Measurements from ENCODE around the gene KCNQ1OT1. TPM values are rescaled to one million over a fixed set of nuclear protein-coding genes. Genes with fewer than 3 reads are reported as not detected.

Gene KCNQ1OT1
- total and polyA plus RNA-seq, 9 of the 15 experiments (the other 6 are each of a cell fraction or from before 2014, with no cell fraction given): 0.04 to 2.3 (median 0.74) TPM

DNA sequence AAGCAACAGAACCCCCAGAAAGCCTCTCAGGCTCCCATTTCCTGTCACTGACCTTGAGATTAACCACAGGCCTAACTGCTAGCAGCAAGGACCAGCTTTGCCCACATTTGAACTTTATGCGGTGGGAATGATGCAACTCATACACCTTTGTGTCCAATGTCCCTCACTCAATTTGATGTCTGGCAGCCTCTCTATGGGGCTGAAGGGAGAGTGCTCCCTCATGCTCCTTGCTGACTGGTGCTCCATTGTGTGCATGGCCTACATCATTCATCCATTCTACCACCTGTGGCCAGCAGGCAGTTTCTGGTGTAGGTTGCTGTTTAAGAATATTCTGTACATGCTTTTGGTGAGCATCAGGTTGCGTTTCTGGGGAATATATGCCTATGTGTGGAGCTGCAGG, 31.9 kb downstream of the KCNQ1OT1 start (continued):
- TF ChIP-seq ZC3H11A (IDR thresholded peaks at IDR 0.05; ENCODE audit: low read depth, low read length) (no peak), PTBP1 (IDR thresholded peaks at IDR 0.05; ENCODE audit: low read depth, low read length) (no peak), SREBF1 (IDR thresholded peaks at IDR 0.05; ENCODE audit: borderline replicate concordance, low read depth, low read length) (no peak), KDM1A (IDR thresholded peaks at IDR 0.05) (no peak), FOXA3 (CRISPR knock-in tag; conservative IDR thresholded peaks at IDR 0.05 in 1 of 2, IDR thresholded peaks at IDR 0.05 in 1 of 2) (no peak), ZNF696 (CRISPR knock-in tag; conservative IDR thresholded peaks at IDR 0.05) (no peak), XRCC4 (IDR thresholded peaks at IDR 0.05; ENCODE audit: extremely low read depth, insufficient read depth, insufficient read length) (no peak), ARID1B (IDR thresholded peaks at IDR 0.05) (no peak), ZFP36 (IDR thresholded peaks at IDR 0.05; ENCODE audit: low read depth, low read length, partially characterized antibody) (no peak), DACH1 (IDR thresholded peaks at IDR 0.05; ENCODE audit: partially characterized antibody) (no peak), ZNF263 (CRISPR knock-in tag; IDR thresholded peaks at IDR 0.05; ENCODE audit: borderline replicate concordance) (peak; percentile 89), ZNF121 (CRISPR knock-in tag; conservative IDR thresholded peaks at IDR 0.05) (no peak), HDAC8 (tag; IDR thresholded peaks at IDR 0.05) (no peak), ZFX (CRISPR knock-in tag; IDR thresholded peaks at IDR 0.05) (0 out of 2 replicates have a peak, but pooled peaks have one; percentile 16)
- TF ChIP-seq, protein P1, sequence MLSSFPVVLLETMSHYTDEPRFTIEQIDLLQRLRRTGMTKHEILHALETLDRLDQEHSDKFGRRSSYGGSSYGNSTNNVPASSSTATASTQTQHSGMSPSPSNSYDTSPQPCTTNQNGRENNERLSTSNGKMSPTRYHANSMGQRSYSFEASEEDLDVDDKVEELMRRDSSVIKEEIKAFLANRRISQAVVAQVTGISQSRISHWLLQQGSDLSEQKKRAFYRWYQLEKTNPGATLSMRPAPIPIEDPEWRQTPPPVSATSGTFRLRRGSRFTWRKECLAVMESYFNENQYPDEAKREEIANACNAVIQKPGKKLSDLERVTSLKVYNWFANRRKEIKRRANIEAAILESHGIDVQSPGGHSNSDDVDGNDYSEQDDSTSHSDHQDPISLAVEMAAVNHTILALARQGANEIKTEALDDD (IDR thresholded peaks at IDR 0.05): no peak
- TF ChIP-seq, protein P2, sequence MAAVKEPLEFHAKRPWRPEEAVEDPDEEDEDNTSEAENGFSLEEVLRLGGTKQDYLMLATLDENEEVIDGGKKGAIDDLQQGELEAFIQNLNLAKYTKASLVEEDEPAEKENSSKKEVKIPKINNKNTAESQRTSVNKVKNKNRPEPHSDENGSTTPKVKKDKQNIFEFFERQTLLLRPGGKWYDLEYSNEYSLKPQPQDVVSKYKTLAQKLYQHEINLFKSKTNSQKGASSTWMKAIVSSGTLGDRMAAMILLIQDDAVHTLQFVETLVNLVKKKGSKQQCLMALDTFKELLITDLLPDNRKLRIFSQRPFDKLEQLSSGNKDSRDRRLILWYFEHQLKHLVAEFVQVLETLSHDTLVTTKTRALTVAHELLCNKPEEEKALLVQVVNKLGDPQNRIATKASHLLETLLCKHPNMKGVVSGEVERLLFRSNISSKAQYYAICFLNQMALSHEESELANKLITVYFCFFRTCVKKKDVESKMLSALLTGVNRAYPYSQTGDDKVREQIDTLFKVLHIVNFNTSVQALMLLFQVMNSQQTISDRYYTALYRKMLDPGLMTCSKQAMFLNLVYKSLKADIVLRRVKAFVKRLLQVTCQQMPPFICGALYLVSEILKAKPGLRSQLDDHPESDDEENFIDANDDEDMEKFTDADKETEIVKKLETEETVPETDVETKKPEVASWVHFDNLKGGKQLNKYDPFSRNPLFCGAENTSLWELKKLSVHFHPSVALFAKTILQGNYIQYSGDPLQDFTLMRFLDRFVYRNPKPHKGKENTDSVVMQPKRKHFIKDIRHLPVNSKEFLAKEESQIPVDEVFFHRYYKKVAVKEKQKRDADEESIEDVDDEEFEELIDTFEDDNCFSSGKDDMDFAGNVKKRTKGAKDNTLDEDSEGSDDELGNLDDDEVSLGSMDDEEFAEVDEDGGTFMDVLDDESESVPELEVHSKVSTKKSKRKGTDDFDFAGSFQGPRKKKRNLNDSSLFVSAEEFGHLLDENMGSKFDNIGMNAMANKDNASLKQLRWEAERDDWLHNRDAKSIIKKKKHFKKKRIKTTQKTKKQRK (IDR thresholded peaks at IDR 0.05; ENCODE audit: borderline replicate concordance, low read depth, low read length): no peak
- TF ChIP-seq, protein P3, sequence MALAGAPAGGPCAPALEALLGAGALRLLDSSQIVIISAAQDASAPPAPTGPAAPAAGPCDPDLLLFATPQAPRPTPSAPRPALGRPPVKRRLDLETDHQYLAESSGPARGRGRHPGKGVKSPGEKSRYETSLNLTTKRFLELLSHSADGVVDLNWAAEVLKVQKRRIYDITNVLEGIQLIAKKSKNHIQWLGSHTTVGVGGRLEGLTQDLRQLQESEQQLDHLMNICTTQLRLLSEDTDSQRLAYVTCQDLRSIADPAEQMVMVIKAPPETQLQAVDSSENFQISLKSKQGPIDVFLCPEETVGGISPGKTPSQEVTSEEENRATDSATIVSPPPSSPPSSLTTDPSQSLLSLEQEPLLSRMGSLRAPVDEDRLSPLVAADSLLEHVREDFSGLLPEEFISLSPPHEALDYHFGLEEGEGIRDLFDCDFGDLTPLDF (CRISPR knock-in tag; IDR thresholded peaks at IDR 0.05): no peak
- TF ChIP-seq, protein P4, sequence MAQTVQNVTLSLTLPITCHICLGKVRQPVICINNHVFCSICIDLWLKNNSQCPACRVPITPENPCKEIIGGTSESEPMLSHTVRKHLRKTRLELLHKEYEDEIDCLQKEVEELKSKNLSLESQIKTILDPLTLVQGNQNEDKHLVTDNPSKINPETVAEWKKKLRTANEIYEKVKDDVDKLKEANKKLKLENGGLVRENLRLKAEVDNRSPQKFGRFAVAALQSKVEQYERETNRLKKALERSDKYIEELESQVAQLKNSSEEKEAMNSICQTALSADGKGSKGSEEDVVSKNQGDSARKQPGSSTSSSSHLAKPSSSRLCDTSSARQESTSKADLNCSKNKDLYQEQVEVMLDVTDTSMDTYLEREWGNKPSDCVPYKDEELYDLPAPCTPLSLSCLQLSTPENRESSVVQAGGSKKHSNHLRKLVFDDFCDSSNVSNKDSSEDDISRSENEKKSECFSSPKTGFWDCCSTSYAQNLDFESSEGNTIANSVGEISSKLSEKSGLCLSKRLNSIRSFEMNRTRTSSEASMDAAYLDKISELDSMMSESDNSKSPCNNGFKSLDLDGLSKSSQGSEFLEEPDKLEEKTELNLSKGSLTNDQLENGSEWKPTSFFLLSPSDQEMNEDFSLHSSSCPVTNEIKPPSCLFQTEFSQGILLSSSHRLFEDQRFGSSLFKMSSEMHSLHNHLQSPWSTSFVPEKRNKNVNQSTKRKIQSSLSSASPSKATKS (CRISPR knock-in tag; IDR thresholded peaks at IDR 0.05): no peak
- TF ChIP-seq, protein P5, sequence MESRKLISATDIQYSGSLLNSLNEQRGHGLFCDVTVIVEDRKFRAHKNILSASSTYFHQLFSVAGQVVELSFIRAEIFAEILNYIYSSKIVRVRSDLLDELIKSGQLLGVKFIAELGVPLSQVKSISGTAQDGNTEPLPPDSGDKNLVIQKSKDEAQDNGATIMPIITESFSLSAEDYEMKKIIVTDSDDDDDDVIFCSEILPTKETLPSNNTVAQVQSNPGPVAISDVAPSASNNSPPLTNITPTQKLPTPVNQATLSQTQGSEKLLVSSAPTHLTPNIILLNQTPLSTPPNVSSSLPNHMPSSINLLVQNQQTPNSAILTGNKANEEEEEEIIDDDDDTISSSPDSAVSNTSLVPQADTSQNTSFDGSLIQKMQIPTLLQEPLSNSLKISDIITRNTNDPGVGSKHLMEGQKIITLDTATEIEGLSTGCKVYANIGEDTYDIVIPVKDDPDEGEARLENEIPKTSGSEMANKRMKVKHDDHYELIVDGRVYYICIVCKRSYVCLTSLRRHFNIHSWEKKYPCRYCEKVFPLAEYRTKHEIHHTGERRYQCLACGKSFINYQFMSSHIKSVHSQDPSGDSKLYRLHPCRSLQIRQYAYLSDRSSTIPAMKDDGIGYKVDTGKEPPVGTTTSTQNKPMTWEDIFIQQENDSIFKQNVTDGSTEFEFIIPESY (CRISPR knock-in tag; IDR thresholded peaks at IDR 0.05): no peak
